ENCODE results near the gene KCNE1. TPM values are rescaled to one million over a fixed set of nuclear protein-coding genes. Genes with fewer than 3 reads are reported as not detected.
"Not testable (repeated sequence)": the region's sequence is repeated elsewhere in the genome, so short reads cannot be mapped to it uniquely, and the experiment has no call there.

The KCNE1 gene
- total RNA-seq, 1 experiment from 2014 or later, result 0.14 TPM

- H3K9me3 Mint-ChIP-seq (ENCODE audit: unreplicated experiment), result no peaks in the 10 kb centered on the region
- peaks cover 7% of the 10 kb centered on the region for H3K36me3 Mint-ChIP-seq (ENCODE audit: insufficient read depth, unreplicated experiment)
- no TSS peak for BruUV-seq (replicated peaks)
- no peak overlapping the region for H3K4me3 Mint-ChIP-seq (ENCODE audit: unreplicated experiment)
- no peaks in the 10 kb centered on the region for H3K27me3 Mint-ChIP-seq (ENCODE audit: insufficient read depth, unreplicated experiment)
- peaks cover 11% of the 10 kb centered on the region for H3K4me1 Mint-ChIP-seq (ENCODE audit: insufficient read depth, unreplicated experiment)
- intact Hi-C loops (cut with micrococcal nuclease), result no loop called here
- TF ChIP-seq CTCF (IDR thresholded peaks at IDR 0.05; ENCODE audit: unreplicated experiment), result no peak
- ChIA-PET POLR2A (interaction anchor here (0.7 kb wide), 1 partner anchor 25 kb away, joined by 3 read pairs; no protein-coding TSS in a partner anchor), CTCF (no interaction called here)
- H3K27ac Mint-ChIP-seq (ENCODE audit: low read depth, unreplicated experiment), result no peak overlapping the region
- no peak for DNase-seq (ENCODE audit: unreplicated experiment)
These were observed 11.8 kb downstream of the KCNE1 start for GRCh38 chr21:34500191-34500590.

GRCh38 chr21:34499116-34499515 is 12.9 kb downstream of the KCNE1 start:
- POLR2A ChIA-PET, result interaction anchor here (2.5 kb wide), 1 partner anchor 27 kb away, joined by 6 read pairs; no protein-coding TSS in a partner anchor
- CTCF ChIA-PET, result interaction anchor here (1.7 kb wide), 1 partner anchor 104 kb away, joined by 8 read pairs; no protein-coding TSS in a partner anchor
- Mint-ChIP-seq H3K4me1 (ENCODE audit: insufficient read depth, unreplicated experiment) (peaks cover 11% of the 10 kb centered on the region), H3K27ac (ENCODE audit: low read depth, unreplicated experiment) (no peak overlapping the region), H3K36me3 (ENCODE audit: insufficient read depth, unreplicated experiment) (no peaks in the 10 kb centered on the region), H3K27me3 (ENCODE audit: insufficient read depth, unreplicated experiment) (no peaks in the 10 kb centered on the region), H3K4me3 (ENCODE audit: unreplicated experiment) (no peak overlapping the region), H3K9me3 (ENCODE audit: unreplicated experiment) (no peaks in the 10 kb centered on the region)
- BruUV-seq (replicated peaks), result no TSS peak
- DNase-seq (ENCODE audit: unreplicated experiment), result peak; percentile 27
- TF ChIP-seq CTCF (IDR thresholded peaks at IDR 0.05; ENCODE audit: unreplicated experiment), result no peak
- intact Hi-C loops (cut with micrococcal nuclease), result no loop called here

GRCh38 chr21:34498623-34499022 is 13.4 kb downstream of the KCNE1 start:
- DNase-seq (ENCODE audit: unreplicated experiment), result peak; percentile 82
- CTCF ChIA-PET, result interaction anchor here (0.6 to 1.7 kb wide), 3 partner anchors 27 to 575 kb away, joined by 3 to 8 read pairs (median 4); no protein-coding TSS in a partner anchor
- no peaks in the 10 kb centered on the region for H3K9me3 Mint-ChIP-seq (ENCODE audit: unreplicated experiment)
- no peak overlapping the region for H3K4me3 Mint-ChIP-seq (ENCODE audit: unreplicated experiment)
- intact Hi-C loops (cut with micrococcal nuclease), result no loop called here
- no peak overlapping the region for H3K27ac Mint-ChIP-seq (ENCODE audit: low read depth, unreplicated experiment)
- no TSS peak for BruUV-seq (replicated peaks)
- POLR2A ChIA-PET, result interaction anchor here (2.5 kb wide), 1 partner anchor 28 kb away, joined by 6 read pairs; no protein-coding TSS in a partner anchor
- no peaks in the 10 kb centered on the region for H3K36me3 Mint-ChIP-seq (ENCODE audit: insufficient read depth, unreplicated experiment)
- TF ChIP-seq CTCF (IDR thresholded peaks at IDR 0.05; ENCODE audit: unreplicated experiment), result no peak
- H3K4me1 Mint-ChIP-seq (ENCODE audit: insufficient read depth, unreplicated experiment), result peaks cover 11% of the 10 kb centered on the region
- no peaks in the 10 kb centered on the region for H3K27me3 Mint-ChIP-seq (ENCODE audit: insufficient read depth, unreplicated experiment)

- H3K36me3 Mint-ChIP-seq (ENCODE audit: insufficient read depth, unreplicated experiment); CTCF ChIA-PET; H3K4me3 Mint-ChIP-seq (ENCODE audit: unreplicated experiment); H3K27me3 Mint-ChIP-seq (ENCODE audit: insufficient read depth, unreplicated experiment); BruUV-seq (replicated peaks); intact Hi-C loops (cut with micrococcal nuclease); DNase-seq (ENCODE audit: unreplicated experiment); H3K27ac Mint-ChIP-seq (ENCODE audit: low read depth, unreplicated experiment); H3K9me3 Mint-ChIP-seq (ENCODE audit: unreplicated experiment); POLR2A ChIA-PET; H3K4me1 Mint-ChIP-seq (ENCODE audit: insufficient read depth, unreplicated experiment): not testable (repeated sequence)
These were observed 28.2 kb downstream of the KCNE1 start for GRCh38 chr21:34483854-34484253.

GRCh38 chr21:34483435-34483834 is 28.6 kb downstream of the KCNE1 start:
- BruUV-seq (replicated peaks); DNase-seq (ENCODE audit: unreplicated experiment); H3K36me3 Mint-ChIP-seq (ENCODE audit: insufficient read depth, unreplicated experiment); CTCF ChIA-PET; H3K27me3 Mint-ChIP-seq (ENCODE audit: insufficient read depth, unreplicated experiment); H3K9me3 Mint-ChIP-seq (ENCODE audit: unreplicated experiment); H3K4me1 Mint-ChIP-seq (ENCODE audit: insufficient read depth, unreplicated experiment); H3K27ac Mint-ChIP-seq (ENCODE audit: low read depth, unreplicated experiment); POLR2A ChIA-PET; H3K4me3 Mint-ChIP-seq (ENCODE audit: unreplicated experiment); intact Hi-C loops (cut with micrococcal nuclease): not testable (repeated sequence)

- H3K9me3 Mint-ChIP-seq (ENCODE audit: unreplicated experiment); CTCF ChIA-PET; DNase-seq (ENCODE audit: unreplicated experiment); H3K27ac Mint-ChIP-seq (ENCODE audit: low read depth, unreplicated experiment); intact Hi-C loops (cut with micrococcal nuclease); H3K27me3 Mint-ChIP-seq (ENCODE audit: insufficient read depth, unreplicated experiment); POLR2A ChIA-PET; H3K36me3 Mint-ChIP-seq (ENCODE audit: insufficient read depth, unreplicated experiment); H3K4me1 Mint-ChIP-seq (ENCODE audit: insufficient read depth, unreplicated experiment); H3K4me3 Mint-ChIP-seq (ENCODE audit: unreplicated experiment); BruUV-seq (replicated peaks): not testable (repeated sequence)
These were observed 44.7 kb downstream of the KCNE1 start for GRCh38 chr21:34467333-34467732.

GRCh38 chr21:34459426-34459825 is 52.6 kb downstream of the KCNE1 start:
- H3K4me1 Mint-ChIP-seq (ENCODE audit: insufficient read depth, unreplicated experiment); H3K27ac Mint-ChIP-seq (ENCODE audit: low read depth, unreplicated experiment); H3K4me3 Mint-ChIP-seq (ENCODE audit: unreplicated experiment); BruUV-seq (replicated peaks); intact Hi-C loops (cut with micrococcal nuclease); CTCF ChIA-PET; H3K36me3 Mint-ChIP-seq (ENCODE audit: insufficient read depth, unreplicated experiment); H3K9me3 Mint-ChIP-seq (ENCODE audit: unreplicated experiment); H3K27me3 Mint-ChIP-seq (ENCODE audit: insufficient read depth, unreplicated experiment); DNase-seq (ENCODE audit: unreplicated experiment); POLR2A ChIA-PET: not testable (repeated sequence)
